Stimulated activated CD4-positive, alpha-beta T cell treated with anti-CD3 and anti-CD28 coated beads, Interleukin-15, amount 100 ng/mL, for 24 hours (primary cell): ENCODE data around the gene RBM28.

ENCODE experiments used
- DNase-seq: peaks from one replicate; pipeline ENCODE4 v3.0.0-alpha.2; 2020

The RBM28 gene

GRCh38 chr7:128373606-128374005 is 29.9 kb upstream of the RBM28 start:
- no peak for DNase-seq

DNA sequence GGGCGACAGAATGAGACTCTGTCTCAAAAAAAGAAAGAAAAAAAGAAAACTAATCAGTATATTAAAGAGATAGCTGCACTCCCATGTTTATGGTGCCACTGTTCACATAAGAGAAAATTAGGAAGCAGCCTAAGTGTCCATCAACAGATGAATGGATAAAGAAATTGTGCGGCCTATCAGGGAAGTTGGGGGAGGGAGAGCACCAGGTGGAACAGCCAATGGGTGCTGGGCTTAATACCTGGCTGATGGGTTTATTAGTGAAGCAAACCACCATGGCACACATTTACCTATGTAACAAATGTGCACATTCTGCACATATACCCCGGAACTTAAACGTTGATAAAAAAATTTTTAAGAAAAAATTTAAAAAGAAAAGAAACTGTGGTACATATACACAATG is 26.8 kb upstream of the RBM28 start:
- DNase-seq, result no peak

DNA sequence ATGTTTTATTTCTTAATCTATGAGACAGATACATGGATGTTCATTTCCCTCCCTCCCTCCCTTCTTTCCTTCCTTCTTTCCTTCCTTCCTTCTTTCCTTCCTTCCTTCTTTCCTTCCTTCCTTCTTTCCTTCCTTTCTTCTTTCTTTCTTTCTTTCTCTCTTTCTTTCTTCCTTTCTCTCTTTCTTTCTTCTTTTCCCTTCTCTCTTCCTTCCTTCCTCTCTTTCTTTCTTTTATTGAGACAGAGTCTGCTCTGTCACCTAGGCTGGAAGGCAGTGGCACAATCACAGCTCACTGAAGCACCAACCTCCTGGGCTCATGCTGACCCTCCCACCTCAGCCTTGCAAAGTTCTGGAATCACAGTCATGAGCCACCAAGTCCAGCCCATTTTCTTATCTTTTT is 23.3 kb upstream of the RBM28 start:
- no peak for DNase-seq

DNA sequence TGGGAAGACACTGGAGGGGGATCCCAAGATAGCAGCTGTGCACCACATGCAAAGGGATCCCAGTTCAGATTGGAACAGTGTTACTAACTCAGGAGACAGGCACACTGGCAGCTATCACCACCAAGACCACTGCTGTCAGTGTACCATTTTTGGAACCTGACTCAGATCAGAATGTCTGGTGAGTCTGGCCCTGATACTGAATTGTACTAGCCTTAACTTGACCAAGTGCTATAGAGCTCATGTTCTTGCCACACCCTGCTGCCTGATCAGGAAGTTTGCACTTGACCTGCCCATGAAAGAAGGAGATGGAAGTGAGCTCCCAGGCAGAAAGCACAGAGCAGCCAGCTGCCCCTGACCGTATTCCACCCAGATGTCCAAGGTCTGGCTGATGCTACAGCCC is 22.6 kb upstream of the RBM28 start:
- DNase-seq, result no peak

DNA sequence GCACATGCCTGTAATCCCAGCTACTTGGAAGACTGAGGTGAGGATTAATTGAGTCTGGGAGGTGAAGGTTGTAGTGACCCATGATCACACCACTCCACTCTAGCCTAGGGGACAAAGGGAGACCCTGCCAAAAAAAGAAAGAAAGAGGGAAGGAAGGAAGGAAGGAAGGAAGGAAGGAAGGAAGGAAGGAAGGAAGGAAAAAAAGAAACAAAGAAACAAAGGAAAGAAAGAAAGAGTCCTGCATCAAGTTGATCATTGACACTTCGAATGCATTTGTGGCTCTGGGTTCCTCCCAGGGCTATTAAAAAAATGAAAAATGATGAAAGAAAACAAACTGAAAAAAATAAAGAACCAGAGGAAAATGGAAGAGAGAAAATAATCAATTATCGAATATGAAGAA is 21.7 kb upstream of the RBM28 start:
- no peak for DNase-seq

DNA sequence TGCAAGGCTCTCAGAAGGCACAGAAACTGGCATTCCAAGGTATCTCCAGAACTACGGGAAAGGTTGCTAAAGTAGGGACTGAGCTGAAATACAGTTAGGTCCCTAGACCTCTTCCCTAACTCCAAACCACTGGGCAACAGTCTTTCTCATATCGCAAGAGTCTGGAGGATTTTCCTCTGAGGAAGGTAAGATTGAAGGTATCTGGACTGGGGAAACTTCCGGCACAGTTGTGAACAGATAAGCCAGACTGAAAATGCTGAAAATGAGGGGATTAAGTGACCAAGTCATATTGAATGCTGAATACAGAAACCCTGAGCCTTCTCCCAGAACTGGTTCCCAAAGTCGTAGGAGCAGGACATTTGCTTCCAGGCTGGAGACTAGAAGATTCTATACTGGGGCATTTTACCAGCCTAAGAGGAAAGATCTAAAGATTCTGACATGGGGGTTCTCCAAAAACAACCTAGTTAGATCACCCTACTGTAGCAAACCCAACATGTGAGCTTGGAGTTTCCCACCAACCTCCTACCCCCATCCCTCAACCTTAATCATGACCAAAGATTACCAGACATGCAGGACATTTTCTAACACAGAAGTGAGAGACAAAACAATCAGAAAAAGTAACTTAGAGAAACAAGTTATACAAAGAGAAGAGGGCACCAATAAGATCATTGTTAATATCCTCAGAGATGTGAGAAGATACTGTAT is 20.6 kb upstream of the RBM28 start:
- DNase-seq, result no peak

DNA sequence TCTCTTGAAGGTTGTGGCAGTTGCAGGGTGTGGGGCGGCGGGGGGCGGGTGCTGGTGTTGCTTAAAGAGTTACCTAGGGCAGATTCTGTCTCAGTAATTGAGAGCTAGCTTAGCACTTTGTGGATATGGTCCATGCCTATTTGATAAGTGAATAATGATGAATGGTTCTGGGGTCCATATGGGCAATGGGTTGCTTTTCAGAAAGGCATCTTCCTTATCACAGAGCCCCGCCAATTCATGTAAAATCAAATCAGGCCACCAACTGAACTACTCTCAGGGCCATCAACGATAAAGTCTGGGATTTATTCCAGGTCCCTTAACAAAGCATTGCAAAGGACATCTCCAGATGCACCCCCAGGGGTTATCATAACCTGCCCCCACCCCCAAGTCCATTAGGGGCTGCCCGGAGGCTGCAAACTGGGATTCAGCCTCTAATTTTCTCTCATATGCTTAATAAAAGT is 19.6 kb upstream of the RBM28 start:
- DNase-seq, result no peak

- no peak for DNase-seq
These were observed 19.0 kb upstream of the RBM28 start for GRCh38 chr7:128362670-128363069.

DNA sequence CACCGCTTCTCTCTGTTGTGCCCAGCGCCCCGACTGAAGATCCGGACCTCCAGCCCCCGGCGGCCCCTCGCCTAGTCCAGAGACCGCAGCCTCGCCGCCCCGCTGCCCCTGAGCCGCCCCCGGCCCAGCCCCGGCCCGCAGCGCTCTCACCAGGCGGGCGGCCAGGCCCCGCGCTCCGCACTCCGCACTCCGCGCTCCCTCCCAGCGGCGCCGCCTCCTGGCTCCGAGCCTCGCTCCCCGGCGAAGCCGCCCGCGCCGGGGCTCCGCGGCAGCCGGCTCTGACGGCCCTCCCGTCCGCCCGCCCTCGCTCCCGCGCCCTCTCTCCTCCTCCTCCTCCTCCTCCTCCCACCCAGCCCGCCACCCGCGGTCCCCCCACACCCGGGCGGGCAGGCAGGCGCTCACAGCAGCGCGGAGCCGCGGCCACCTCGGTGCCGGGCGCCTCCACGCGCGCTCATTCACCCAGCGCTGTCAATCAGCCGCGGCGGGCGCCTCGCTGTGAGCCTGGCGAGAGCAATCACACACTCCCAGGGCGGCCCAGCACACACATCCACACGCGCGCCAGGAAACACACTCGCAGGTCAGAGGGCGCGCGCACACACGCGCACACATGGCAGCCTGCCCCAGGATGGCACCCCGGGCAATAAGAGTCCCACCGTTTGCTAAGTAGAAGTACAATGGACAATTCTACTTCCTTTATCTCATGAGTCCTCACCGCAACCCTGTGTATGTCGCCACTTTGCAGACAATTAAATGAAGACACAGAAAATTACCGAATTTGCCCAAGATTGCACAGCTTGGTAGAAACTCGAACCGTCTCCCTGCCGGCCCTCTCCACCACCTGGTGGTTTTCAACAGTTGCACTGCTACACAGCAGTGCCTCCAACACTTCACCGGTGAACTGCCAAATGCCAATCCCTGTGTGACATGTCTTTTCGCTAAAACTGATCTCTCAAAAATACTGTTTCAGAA is 18.0 kb upstream of the RBM28 start, which contains the start of gene PRRT4:
TSS of gene PRRT4 (minus strand) at position 280 of the 969 bp plus-strand sequence.
- DNase-seq, result peak; percentile 59

- no peak for DNase-seq
These were observed 16.6 kb upstream of the RBM28 start for GRCh38 chr7:128360359-128360678.

GRCh38 chr7:128359939-128360338 is 16.2 kb upstream of the RBM28 start:
- DNase-seq, result no peak

DNA sequence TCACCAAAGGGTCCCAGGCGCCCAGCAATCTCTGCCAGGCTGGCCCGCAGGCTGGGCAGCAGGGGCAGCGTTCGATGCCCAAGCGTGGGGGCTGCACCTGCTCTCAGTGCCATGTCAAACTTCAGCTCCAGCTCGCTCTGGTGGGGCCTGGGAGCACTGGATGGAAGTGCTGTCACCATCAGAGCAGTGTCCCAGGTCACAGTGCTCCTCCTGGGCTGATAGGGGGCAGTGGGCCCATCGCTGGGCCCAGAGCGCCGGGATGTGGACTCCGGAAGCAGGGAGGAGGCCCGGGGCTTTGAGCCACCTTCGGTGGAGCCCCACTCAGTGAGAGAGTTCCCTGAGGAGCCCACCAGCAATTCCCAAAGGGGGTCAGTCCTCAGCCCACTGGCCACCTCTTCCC is 15.6 kb upstream of the RBM28 start:
- DNase-seq, result no peak

DNA sequence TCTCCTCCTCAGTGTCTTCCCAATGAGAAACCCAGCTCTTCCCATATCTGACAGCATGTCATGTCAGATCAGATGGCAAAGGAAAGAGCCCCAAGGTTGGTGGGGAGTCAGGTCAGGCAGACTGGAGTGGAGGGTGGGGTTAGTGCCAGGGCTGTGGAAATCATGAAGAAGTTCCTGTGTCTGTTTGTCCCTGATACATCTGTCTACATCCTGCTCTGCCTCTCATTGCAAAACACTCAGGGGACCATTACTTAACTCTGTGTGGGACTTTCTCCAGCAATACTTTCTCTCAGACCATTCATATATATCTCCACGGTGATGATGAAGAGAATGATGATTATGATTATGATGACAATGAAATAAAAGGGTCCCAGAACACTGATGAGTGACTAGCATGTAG is 14.5 kb upstream of the RBM28 start:
- DNase-seq, result no peak

- no peak for DNase-seq
These were observed 13.5 kb upstream of the RBM28 start for GRCh38 chr7:128357217-128357613.

GRCh38 chr7:128356546-128357216 is 13.0 kb upstream of the RBM28 start:
- DNase-seq, result no peak

DNA sequence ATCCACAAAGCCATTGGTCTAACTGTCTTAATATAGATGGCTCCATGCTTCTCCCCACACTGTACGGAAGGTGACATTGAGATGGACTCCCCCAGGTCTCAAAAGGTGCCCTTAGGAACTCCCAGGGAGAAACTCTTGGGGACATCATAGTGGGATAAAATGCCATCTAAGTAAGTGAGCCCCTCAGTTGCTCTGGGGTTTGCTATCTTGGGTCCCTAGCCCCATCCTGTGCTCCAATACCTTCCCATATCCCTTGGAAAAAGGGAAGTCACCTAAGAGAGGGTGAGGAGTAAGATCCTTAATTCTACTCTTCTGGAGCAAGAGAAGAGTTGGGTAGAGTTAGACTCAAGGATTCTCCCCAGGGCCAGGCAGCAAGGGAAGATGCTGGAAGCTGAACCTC is 9.9 kb upstream of the RBM28 start:
- no peak for DNase-seq

DNA sequence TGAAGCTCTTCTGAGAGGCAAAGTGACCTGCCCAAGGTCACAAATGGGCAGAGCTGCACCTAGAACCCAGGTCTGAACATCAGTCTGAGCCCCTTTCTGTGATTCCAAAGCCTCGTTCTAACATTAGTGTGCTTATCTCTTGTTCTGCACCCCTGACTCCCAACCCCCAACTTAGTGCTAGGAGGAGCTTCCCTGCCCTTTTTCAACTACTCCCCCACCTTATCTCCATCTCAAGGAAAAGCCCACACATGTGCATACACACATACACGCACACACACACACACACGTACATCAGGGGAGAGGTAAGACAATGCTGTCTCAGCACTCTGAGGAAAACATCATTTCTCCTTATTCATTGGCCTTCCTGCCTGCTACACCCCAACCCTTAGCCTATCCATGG is 9.5 kb upstream of the RBM28 start:
- no peak for DNase-seq

DNA sequence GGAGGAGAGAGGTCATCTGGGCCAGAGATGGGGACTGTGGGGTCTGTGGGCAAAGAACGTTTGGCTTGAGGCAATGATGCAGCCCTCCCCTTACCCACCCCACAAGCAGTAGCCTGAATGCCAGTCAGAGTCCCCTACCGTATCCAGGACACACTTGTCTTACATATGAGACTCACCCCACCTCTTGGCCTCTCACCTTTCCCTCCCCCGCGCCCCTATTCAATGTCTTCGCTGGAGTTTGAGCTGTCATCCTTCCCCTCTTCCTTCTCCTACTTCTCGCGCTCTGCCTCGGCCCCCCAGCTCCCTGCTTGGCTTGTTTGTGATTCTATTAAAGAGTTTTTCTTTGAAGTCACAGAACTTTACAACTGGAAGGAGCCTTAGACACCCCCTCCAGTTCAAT is 8.9 kb upstream of the RBM28 start:
- DNase-seq, result no peak

- peak; percentile 57 for DNase-seq
These were observed 8.4 kb upstream of the RBM28 start for GRCh38 chr7:128352153-128352537.

GRCh38 chr7:128351296-128352152 is 7.8 kb upstream of the RBM28 start:
- no peak for DNase-seq

DNA sequence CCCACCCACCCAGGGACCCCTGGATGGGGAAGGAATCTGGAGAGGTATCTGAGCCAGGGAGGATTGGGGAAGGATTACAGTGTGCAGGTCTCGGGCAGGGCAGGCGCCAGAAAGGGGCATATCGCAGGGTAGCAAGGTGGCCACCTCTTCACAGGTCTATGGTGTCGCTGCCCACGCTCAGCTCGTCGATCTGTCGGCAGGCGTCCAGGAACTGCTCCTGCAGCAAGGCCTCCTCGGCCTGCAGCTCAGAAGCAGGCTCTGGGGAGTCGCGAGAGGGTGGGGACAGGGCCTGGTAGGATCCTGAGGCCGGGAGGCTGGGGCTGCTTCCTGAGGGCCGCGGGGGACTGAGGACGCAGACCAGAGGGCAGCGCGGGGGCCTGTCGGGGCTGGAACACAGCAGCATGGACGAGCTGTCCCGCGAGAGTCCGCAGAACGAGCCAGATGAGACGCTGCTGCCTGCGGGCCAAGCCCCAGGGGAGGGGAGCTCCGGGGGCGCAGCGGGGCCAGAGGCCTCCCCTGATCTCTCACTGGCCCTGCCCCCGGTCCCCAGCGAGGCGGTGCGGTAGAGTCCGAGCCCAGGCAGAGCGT is 7.1 kb upstream of the RBM28 start:
- DNase-seq, result no peak

DNA sequence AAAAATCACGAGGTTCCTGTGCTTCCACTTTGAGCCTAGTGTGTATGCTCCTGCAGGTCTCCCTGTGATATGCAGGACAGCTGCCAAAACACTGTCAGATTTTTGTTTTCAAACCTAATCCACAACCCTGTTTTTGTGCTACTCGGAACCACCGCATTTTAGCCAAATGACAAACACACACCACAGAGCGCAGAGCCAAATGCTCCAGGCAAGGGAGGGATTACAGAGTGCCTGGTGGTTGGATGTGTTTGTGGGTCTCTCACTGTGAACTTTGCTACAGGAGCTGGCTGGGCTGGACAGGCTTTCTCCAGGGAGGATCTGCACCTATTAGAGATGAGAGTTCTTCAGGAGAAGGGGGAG is 5.7 kb upstream of the RBM28 start:
- DNase-seq, result no peak
